OCI-LY7 (cell line): ENCODE data around the gene LORICRIN.

Source experiments
- EZH2phosphoT487 ChIP-seq: fragments of 200-600 bp; sonication (generic); IDR thresholded peaks from 2 replicates; pipeline ENCODE4 v1.6.1; 2018; ENCODE audit warnings: low read depth, borderline replicate concordance, mild to moderate bottlenecking, mixed run types, antibody characterized with exemption, low read length, moderate library complexity, mixed read lengths
- TF ChIP-seq, protein P1 (sequence below): fragments of 200-600 bp; sonication (generic); conservative IDR thresholded peaks from 2 replicates; pipeline ENCODE4 v1.5.1; 2014; ENCODE audit warnings: mild to moderate bottlenecking, antibody characterized with exemption, low read length, moderate library complexity, mixed read lengths

GRCh38 chr1:153291514-153291913, 32.0 kb downstream of the LORICRIN start:
- TF ChIP-seq, protein P1, sequence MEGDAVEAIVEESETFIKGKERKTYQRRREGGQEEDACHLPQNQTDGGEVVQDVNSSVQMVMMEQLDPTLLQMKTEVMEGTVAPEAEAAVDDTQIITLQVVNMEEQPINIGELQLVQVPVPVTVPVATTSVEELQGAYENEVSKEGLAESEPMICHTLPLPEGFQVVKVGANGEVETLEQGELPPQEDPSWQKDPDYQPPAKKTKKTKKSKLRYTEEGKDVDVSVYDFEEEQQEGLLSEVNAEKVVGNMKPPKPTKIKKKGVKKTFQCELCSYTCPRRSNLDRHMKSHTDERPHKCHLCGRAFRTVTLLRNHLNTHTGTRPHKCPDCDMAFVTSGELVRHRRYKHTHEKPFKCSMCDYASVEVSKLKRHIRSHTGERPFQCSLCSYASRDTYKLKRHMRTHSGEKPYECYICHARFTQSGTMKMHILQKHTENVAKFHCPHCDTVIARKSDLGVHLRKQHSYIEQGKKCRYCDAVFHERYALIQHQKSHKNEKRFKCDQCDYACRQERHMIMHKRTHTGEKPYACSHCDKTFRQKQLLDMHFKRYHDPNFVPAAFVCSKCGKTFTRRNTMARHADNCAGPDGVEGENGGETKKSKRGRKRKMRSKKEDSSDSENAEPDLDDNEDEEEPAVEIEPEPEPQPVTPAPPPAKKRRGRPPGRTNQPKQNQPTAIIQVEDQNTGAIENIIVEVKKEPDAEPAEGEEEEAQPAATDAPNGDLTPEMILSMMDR = no peak
- TF ChIP-seq EZH2phosphoT487 = no peak
